ENCODE data around the gene EIF3A. TPM values are rescaled to one million over a fixed set of nuclear protein-coding genes. Genes with fewer than 3 reads are reported as not detected.

Gene EIF3A
- total RNA-seq, 3 donors from 2014 or later = 94.5 to 124 (median 114) TPM

DNA sequence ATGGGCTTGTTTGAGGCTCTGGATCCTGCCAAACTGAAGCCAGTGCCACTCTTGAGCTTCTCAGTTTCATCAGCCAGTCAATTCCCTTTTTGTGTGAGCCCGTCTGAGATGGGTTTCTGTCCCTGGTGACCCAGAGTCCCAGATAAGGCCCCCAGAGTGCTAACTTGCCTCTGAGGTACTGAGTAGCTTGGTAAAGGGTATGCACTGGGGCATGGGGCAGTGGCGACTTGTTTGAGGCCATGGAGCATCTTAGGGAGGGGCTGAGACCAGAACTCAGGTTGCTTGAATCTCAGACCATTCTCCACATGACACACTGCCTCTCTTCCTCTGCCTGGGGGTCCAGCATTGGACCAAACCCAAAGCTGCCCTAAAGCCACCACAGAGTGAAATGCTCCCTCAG, 86.3 kb downstream of the EIF3A start:
- intact Hi-C loops (cut with DNase I, micrococcal nuclease) = no loop called here
- TF ChIP-seq, protein P1, sequence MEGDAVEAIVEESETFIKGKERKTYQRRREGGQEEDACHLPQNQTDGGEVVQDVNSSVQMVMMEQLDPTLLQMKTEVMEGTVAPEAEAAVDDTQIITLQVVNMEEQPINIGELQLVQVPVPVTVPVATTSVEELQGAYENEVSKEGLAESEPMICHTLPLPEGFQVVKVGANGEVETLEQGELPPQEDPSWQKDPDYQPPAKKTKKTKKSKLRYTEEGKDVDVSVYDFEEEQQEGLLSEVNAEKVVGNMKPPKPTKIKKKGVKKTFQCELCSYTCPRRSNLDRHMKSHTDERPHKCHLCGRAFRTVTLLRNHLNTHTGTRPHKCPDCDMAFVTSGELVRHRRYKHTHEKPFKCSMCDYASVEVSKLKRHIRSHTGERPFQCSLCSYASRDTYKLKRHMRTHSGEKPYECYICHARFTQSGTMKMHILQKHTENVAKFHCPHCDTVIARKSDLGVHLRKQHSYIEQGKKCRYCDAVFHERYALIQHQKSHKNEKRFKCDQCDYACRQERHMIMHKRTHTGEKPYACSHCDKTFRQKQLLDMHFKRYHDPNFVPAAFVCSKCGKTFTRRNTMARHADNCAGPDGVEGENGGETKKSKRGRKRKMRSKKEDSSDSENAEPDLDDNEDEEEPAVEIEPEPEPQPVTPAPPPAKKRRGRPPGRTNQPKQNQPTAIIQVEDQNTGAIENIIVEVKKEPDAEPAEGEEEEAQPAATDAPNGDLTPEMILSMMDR (IDR thresholded peaks at IDR 0.05) = no peak

DNA sequence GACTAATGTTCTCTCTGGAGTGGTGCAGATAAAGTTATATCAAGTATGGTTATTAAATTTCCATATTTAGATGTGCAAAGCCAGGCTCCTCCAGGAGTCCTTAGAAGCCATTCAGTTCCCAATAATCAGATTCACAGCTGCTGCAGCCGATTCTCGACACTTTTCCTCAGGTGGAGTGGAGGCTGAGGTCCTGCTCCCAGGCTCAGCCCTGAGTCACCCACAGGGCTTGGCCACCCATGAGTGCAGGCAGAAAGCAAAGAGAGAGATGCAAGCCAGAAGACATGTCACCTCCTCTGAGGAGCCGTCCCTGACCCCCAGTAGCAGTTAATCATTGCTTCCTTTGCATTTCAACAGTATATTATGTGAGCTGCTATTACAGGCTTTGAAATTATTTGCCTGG, 87.4 kb downstream of the EIF3A start:
- intact Hi-C loops (cut with DNase I, micrococcal nuclease) = no loop called here
- H3K4me1 ChIP-seq (ENCODE audit: low read depth) = no peaks in the 10 kb centered on the region
- TF ChIP-seq, protein P1 (IDR thresholded peaks at IDR 0.05) = no peak
- H3K36me3 ChIP-seq (ENCODE audit: low read depth) = no peaks in the 10 kb centered on the region
- DNase-seq (no peak), ATAC-seq (no peak)
- no peaks in the 10 kb centered on the region for H3K9me3 ChIP-seq
- no peak overlapping the region for H3K4me3 ChIP-seq

More for the DNA sequence above, 86.3 kb downstream of the EIF3A start:
- H3K36me3 ChIP-seq (ENCODE audit: low read depth) = no peaks in the 10 kb centered on the region
- H3K9me3 ChIP-seq = no peaks in the 10 kb centered on the region
- H3K4me3 ChIP-seq = no peak overlapping the region
- no peak for ATAC-seq
- DNase-seq = no peak
- H3K4me1 ChIP-seq (ENCODE audit: low read depth) = no peaks in the 10 kb centered on the region

DNA sequence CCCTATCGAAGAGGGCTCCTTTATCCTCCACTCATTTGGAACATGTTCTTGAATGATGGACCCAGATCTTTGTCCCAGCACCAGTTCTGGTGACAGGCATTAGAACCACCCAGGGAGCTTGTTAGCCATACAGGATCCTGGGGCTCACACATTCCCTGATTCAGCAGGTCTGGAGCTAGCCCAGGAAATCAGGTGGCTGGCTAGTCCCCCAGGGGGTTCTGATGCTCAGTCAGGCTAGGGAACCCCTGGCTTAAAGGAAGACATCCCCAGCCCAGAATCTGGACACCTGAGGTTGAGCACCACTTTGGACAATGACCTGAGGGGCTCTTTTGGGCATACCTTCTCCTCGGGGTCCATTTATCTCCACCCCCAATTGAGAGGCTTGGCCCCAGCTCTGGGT, 88.1 kb downstream of the EIF3A start:
- Histone ChIP-seq H3K36me3 (ENCODE audit: low read depth) (no peaks in the 10 kb centered on the region), H3K4me1 (ENCODE audit: low read depth) (no peaks in the 10 kb centered on the region), H3K9me3 (no peaks in the 10 kb centered on the region), H3K4me3 (no peak overlapping the region)
- TF ChIP-seq, protein P1 (IDR thresholded peaks at IDR 0.05) = no peak
- DNase-seq = no peak
- intact Hi-C loops (cut with DNase I, micrococcal nuclease) = no loop called here
- ATAC-seq = no peak

DNA sequence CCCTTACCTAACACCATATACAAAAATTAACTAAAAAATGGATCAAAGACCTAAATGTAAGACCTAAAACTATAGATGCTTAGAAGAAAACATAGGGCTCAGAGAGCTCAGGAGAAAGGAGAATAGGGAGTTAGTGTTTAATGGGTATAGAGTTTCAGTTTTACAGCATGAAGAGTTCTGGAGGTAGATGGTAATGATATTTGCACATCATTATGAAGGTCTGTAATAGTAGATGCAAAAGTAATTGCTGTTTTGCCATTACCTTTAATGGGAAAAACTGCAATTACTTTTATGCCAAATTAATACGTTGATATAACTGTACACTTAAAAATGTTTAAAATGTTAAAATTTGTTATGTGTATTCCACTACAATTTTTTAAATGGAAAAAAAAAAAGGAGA, 90.3 kb downstream of the EIF3A start:
- ATAC-seq = no peak
- Histone ChIP-seq H3K4me1 (ENCODE audit: low read depth) (no peaks in the 10 kb centered on the region), H3K4me3 (no peak overlapping the region), H3K9me3 (peaks cover 8% of the 10 kb centered on the region), H3K36me3 (ENCODE audit: low read depth) (no peaks in the 10 kb centered on the region)
- TF ChIP-seq, protein P1 (IDR thresholded peaks at IDR 0.05) = no peak
- intact Hi-C loops (cut with DNase I, micrococcal nuclease) = no loop called here
- no peak for DNase-seq

DNA sequence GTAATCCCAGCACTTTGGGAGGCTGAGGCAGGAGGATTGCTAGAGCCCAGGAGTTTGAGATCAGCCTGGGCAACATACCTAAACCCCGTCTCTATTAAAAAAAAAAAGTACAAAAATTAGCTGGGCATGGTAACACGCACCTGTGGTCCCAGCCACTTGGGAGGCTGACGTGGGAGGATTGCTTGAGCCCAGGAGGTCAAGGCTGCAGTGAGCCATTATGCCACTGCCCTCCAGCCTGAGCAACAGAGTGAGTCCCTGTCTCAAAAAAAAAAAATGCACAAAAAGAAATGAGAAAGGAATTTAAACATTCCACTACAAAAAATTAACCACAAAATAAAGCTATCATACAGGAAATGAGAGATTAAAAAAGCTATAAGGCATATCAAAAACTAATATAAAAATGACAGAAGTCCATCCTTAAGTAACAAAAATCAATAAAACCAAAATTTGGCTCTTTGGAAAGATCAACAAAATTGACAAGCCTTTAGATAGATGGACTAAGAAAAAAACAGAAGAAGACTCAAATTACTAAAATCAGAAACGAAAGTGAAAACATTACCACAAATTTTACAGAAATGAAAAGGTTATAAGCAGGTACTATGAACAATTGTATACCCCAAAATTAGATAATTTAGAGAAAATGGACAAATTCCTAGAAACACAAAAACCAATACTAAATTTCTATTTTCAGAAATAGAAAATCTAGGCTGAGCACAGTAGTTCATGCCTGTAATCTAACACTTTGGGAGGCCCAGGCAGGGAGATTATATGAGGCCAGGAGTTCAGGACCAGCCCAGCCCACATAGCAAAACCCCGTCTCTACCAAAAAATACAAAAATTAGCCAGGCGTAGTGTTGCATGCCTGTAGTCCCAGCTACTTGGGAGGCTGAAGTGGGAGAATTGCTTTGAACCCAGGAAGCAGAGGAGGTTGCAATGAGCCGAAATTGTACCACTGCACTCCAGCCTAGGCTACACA, 93.5 kb downstream of the EIF3A start:
- Histone ChIP-seq H3K9me3 (peaks cover 15% of the 10 kb centered on the region), H3K36me3 (ENCODE audit: low read depth) (no peaks in the 10 kb centered on the region), H3K4me1 (ENCODE audit: low read depth) (no peaks in the 10 kb centered on the region), H3K4me3 (no peak overlapping the region)
- ATAC-seq (no peak), DNase-seq (no peak)
- TF ChIP-seq, protein P1 (IDR thresholded peaks at IDR 0.05) = no peak
- intact Hi-C loops (cut with DNase I, micrococcal nuclease) = no loop called here

Measured in mucosa of descending colon (tissue), 3 donors.